ENCODE results near the gene ENTR1. TPM values are rescaled to one million over a fixed set of nuclear protein-coding genes. Genes with fewer than 3 reads are reported as not detected.

ENTR1 gene
- total and polyA plus RNA-seq, 2 of the 13 experiments (the other 11 are each of a cell fraction or from before 2014, with no cell fraction given) = 70.1 to 76.4 TPM

- TF ChIP-seq, protein P1, sequence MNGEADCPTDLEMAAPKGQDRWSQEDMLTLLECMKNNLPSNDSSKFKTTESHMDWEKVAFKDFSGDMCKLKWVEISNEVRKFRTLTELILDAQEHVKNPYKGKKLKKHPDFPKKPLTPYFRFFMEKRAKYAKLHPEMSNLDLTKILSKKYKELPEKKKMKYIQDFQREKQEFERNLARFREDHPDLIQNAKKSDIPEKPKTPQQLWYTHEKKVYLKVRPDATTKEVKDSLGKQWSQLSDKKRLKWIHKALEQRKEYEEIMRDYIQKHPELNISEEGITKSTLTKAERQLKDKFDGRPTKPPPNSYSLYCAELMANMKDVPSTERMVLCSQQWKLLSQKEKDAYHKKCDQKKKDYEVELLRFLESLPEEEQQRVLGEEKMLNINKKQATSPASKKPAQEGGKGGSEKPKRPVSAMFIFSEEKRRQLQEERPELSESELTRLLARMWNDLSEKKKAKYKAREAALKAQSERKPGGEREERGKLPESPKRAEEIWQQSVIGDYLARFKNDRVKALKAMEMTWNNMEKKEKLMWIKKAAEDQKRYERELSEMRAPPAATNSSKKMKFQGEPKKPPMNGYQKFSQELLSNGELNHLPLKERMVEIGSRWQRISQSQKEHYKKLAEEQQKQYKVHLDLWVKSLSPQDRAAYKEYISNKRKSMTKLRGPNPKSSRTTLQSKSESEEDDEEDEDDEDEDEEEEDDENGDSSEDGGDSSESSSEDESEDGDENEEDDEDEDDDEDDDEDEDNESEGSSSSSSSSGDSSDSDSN (CRISPR knock-in tag; IDR thresholded peaks at IDR 0.05) = peak; percentile 53; the same call in 1 of the 2 replicates
- no peak for TF ChIP-seq NCOA1 (CRISPR knock-in tag; IDR thresholded peaks at IDR 0.05)
- TF ChIP-seq CEBPB (IDR thresholded peaks at IDR 0.05; ENCODE audit: borderline replicate concordance, low read depth, low read length) = no peak
- TF ChIP-seq HNRNPH1 (optimal IDR thresholded peaks at IDR 0.05; ENCODE audit: low read depth, low read length) = no peak
- TF ChIP-seq, protein P2, sequence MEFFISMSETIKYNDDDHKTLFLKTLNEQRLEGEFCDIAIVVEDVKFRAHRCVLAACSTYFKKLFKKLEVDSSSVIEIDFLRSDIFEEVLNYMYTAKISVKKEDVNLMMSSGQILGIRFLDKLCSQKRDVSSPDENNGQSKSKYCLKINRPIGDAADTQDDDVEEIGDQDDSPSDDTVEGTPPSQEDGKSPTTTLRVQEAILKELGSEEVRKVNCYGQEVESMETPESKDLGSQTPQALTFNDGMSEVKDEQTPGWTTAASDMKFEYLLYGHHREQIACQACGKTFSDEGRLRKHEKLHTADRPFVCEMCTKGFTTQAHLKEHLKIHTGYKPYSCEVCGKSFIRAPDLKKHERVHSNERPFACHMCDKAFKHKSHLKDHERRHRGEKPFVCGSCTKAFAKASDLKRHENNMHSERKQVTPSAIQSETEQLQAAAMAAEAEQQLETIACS (CRISPR knock-in tag; IDR thresholded peaks at IDR 0.05) = no peak
- TF ChIP-seq ZNF207 (IDR thresholded peaks at IDR 0.05; ENCODE audit: borderline replicate concordance) = no peak
- no peak for TF ChIP-seq ZNF776 (CRISPR knock-in tag; IDR thresholded peaks at IDR 0.05)
- TF ChIP-seq, protein P3, sequence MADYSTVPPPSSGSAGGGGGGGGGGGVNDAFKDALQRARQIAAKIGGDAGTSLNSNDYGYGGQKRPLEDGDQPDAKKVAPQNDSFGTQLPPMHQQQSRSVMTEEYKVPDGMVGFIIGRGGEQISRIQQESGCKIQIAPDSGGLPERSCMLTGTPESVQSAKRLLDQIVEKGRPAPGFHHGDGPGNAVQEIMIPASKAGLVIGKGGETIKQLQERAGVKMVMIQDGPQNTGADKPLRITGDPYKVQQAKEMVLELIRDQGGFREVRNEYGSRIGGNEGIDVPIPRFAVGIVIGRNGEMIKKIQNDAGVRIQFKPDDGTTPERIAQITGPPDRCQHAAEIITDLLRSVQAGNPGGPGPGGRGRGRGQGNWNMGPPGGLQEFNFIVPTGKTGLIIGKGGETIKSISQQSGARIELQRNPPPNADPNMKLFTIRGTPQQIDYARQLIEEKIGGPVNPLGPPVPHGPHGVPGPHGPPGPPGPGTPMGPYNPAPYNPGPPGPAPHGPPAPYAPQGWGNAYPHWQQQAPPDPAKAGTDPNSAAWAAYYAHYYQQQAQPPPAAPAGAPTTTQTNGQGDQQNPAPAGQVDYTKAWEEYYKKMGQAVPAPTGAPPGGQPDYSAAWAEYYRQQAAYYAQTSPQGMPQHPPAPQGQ (CRISPR knock-in tag; IDR thresholded peaks at IDR 0.05; ENCODE audit: borderline replicate concordance) = no peak
- no peak for TF ChIP-seq ZFP41 (CRISPR knock-in tag; IDR thresholded peaks at IDR 0.05; ENCODE audit: borderline replicate concordance)
- no peak for TF ChIP-seq ZFP36 (IDR thresholded peaks at IDR 0.05; ENCODE audit: borderline replicate concordance, low read depth, low read length, partially characterized antibody)
- TF ChIP-seq ZNF318 (CRISPR knock-in tag; IDR thresholded peaks at IDR 0.05) = no peak
- no peak for TF ChIP-seq ATF5 (CRISPR knock-in tag; IDR thresholded peaks at IDR 0.05; ENCODE audit: low read depth)
Observed at GRCh38 chr9:136354592-136355085, 55.8 kb downstream of the ENTR1 start (continued).

All from HepG2 (cell line).